ENCODE data around the gene CDC5L. TPM values are rescaled to one million over a fixed set of nuclear protein-coding genes. Genes with fewer than 3 reads are reported as not detected.

CDC5L gene
- polyA plus RNA-seq, 1 of the 3 experiments (the other 2 are of a cell fraction), result 6.0 TPM

- Histone ChIP-seq H3K9me2 (no peaks in the 10 kb centered on the region), H3K79me2 (ENCODE audit: insufficient read depth) (peaks cover 60% of the 10 kb centered on the region), H3K27ac (ENCODE audit: low read depth in 2 of 2, low read length in 1 of 2) (0 out of 4 replicates have a peak overlapping the region, but pooled peaks of 1 of the 2 experiments have one; percentile 6), H3K4me3 (ENCODE audit: low read depth in 2 of 2, low read length in 1 of 2) (no peak overlapping the region), H3K4me2 (no peak overlapping the region), H3K9me3 (no peaks in the 10 kb centered on the region), H3K9ac (no peak overlapping the region), H3K4me1 (ENCODE audit: control insufficient read depth in 1 of 2, insufficient read depth in 2 of 2, low read depth in 1 of 2, low read length in 1 of 2) (peaks cover 3% of the 10 kb centered on the region in 2 experiments; a peak in 1 of 4 replicates), H4K20me1 (ENCODE audit: insufficient read depth) (no peaks in the 10 kb centered on the region), H3K36me3 (replicated peaks in 1 of 2; ENCODE audit: control insufficient read depth in 1 of 2, insufficient read depth in 2 of 2, low read length in 1 of 2) (peaks cover 20 to 55% of the 10 kb centered on the region in 2 experiments), H3F3A (replicated peaks; ENCODE audit: insufficient read depth) (no peaks in the 10 kb centered on the region), H3K27me3 (ENCODE audit: insufficient read depth) (no peaks in the 10 kb centered on the region), H2AFZ (ENCODE audit: low read depth) (no peak overlapping the region)
- 100% methylated on average over 1 of the region's 1 CpG for WGBS (ENCODE audit: low lambda C conversion rate)
- CTCF ChIA-PET, result interaction anchor here (0.6 to 1.3 kb wide), 3 partner anchors 9 to 24 kb away, joined by 4 to 5 read pairs (median 4); no protein-coding TSS in a partner anchor
- no peak for DNase-seq
- 0 out of 2 replicates have a peak, but pooled peaks have one; percentile 13 for TF ChIP-seq TCF12 (IDR thresholded peaks at IDR 0.05)
- peak; percentile 27; the same call in 1 of the 2 replicates for TF ChIP-seq FOSL2 (IDR thresholded peaks at IDR 0.05; ENCODE audit: borderline replicate concordance, low read depth)
- TF ChIP-seq RXRA (IDR thresholded peaks at IDR 0.05; ENCODE audit: borderline replicate concordance, low read depth), result no peak
- POLR2A ChIA-PET, result no interaction called here
Measured at GRCh38 chr6:44415873-44416502, 28.5 kb downstream of the CDC5L start.

- ChIA-PET POLR2A (no interaction called here), CTCF (interaction anchor here (1.0 kb wide), 1 partner anchor 8 kb away, joined by 6 read pairs; no protein-coding TSS in a partner anchor)
- WGBS (ENCODE audit: low lambda C conversion rate), result 83% methylated on average over 5 of the region's 5 CpGs
- H3K4me3 ChIP-seq (ENCODE audit: low read depth in 2 of 2, low read length in 1 of 2), result no peak overlapping the region
- H3K27ac ChIP-seq (ENCODE audit: low read depth in 2 of 2, low read length in 1 of 2), result no peak overlapping the region
- no peak overlapping the region for H2AFZ ChIP-seq (ENCODE audit: low read depth)
- H3K27me3 ChIP-seq (ENCODE audit: insufficient read depth), result no peaks in the 10 kb centered on the region
- no peaks in the 10 kb centered on the region for H4K20me1 ChIP-seq (ENCODE audit: insufficient read depth)
- H3K79me2 ChIP-seq (ENCODE audit: insufficient read depth), result peaks cover 3% of the 10 kb centered on the region
- no peaks in the 10 kb centered on the region for H3K9me3 ChIP-seq
- DNase-seq, result no peak
- H3K4me2 ChIP-seq, result no peak overlapping the region
- H3K36me3 ChIP-seq (replicated peaks in 1 of 2; ENCODE audit: control insufficient read depth in 1 of 2, insufficient read depth in 2 of 2, low read length in 1 of 2), result peaks cover 66 to 76% of the 10 kb centered on the region in 2 experiments
- peaks cover 4% of the 10 kb centered on the region for H3F3A ChIP-seq (replicated peaks; ENCODE audit: insufficient read depth)
- H3K9me2 ChIP-seq, result no peaks in the 10 kb centered on the region
- H3K4me1 ChIP-seq (ENCODE audit: control insufficient read depth in 1 of 2, insufficient read depth in 2 of 2, low read depth in 1 of 2, low read length in 1 of 2), result no peaks in the 10 kb centered on the region
- TF ChIP-seq TAF1 (IDR thresholded peaks at IDR 0.05; ENCODE audit: borderline replicate concordance, low read depth, low read length) (no peak), JUND (IDR thresholded peaks at IDR 0.05) (no peak), NRF1 (IDR thresholded peaks at IDR 0.05; ENCODE audit: low read depth, low read length) (no peak), TCF12 (IDR thresholded peaks at IDR 0.05) (no peak), EP300 (IDR thresholded peaks at IDR 0.05; ENCODE audit: borderline replicate concordance in 1 of 2, low read depth in 1 of 2, low read length in 1 of 2) (no peak), FOXJ3 (CRISPR knock-in tag; IDR thresholded peaks at IDR 0.05) (no peak), USF1 (IDR thresholded peaks at IDR 0.05; ENCODE audit: borderline replicate concordance, low read depth) (no peak), POLR2AphosphoS5 (IDR thresholded peaks at IDR 0.05; ENCODE audit: low read depth, low read length) (no peak), RFX5 (IDR thresholded peaks at IDR 0.05; ENCODE audit: low read length) (no peak), MEF2A (IDR thresholded peaks at IDR 0.05; ENCODE audit: borderline replicate concordance, low read depth) (no peak), GABPA (IDR thresholded peaks at IDR 0.05; ENCODE audit: low read depth) (no peak), TEAD4 (IDR thresholded peaks at IDR 0.05; ENCODE audit: borderline replicate concordance, insufficient read depth) (no peak), YY1 (IDR thresholded peaks at IDR 0.05; ENCODE audit: low read depth) (no peak), ZBTB33 (IDR thresholded peaks at IDR 0.05; ENCODE audit: borderline replicate concordance, low read depth) (no peak), RCOR1 (IDR thresholded peaks at IDR 0.05; ENCODE audit: low read length) (no peak), CHD2 (IDR thresholded peaks at IDR 0.05; ENCODE audit: low read length, partially characterized antibody) (no peak)
- TF ChIP-seq, protein P1, sequence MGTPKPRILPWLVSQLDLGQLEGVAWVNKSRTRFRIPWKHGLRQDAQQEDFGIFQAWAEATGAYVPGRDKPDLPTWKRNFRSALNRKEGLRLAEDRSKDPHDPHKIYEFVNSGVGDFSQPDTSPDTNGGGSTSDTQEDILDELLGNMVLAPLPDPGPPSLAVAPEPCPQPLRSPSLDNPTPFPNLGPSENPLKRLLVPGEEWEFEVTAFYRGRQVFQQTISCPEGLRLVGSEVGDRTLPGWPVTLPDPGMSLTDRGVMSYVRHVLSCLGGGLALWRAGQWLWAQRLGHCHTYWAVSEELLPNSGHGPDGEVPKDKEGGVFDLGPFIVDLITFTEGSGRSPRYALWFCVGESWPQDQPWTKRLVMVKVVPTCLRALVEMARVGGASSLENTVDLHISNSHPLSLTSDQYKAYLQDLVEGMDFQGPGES (IDR thresholded peaks at IDR 0.05; ENCODE audit: low read depth, low read length), result no peak
- TF ChIP-seq, protein P2, sequence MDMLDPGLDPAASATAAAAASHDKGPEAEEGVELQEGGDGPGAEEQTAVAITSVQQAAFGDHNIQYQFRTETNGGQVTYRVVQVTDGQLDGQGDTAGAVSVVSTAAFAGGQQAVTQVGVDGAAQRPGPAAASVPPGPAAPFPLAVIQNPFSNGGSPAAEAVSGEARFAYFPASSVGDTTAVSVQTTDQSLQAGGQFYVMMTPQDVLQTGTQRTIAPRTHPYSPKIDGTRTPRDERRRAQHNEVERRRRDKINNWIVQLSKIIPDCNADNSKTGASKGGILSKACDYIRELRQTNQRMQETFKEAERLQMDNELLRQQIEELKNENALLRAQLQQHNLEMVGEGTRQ (IDR thresholded peaks at IDR 0.05; ENCODE audit: borderline replicate concordance, low read depth, low read length), result no peak
- TF ChIP-seq, protein P3, sequence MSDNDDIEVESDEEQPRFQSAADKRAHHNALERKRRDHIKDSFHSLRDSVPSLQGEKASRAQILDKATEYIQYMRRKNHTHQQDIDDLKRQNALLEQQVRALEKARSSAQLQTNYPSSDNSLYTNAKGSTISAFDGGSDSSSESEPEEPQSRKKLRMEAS (IDR thresholded peaks at IDR 0.05; ENCODE audit: low read depth), result no peak
- no peak overlapping the region for H3K9ac ChIP-seq
Measured at GRCh38 chr6:44422531-44422930, 35.0 kb downstream of the CDC5L start.

All from SK-N-SH (cell line).